H1 (cell line): ENCODE data around the gene PRLH. TPM values are rescaled to one million over a fixed set of nuclear protein-coding genes. Genes with fewer than 3 reads are reported as not detected.

Experiments
- CTCF ChIA-PET: fragments of 300-600 bp; sonication (Branson Sonifier 250); formaldehyde crosslinking; loops from one replicate; lab custom pipeline; 2021; ENCODE audit not compliant: partially characterized antibody; lab: Charles Lee
- POLR2A ChIA-PET: fragments of 300-600 bp; sonication (Branson Sonifier 250); formaldehyde crosslinking; loops from one replicate; lab custom pipeline; 2021; ENCODE audit warnings: inconsistent platforms; ENCODE audit not compliant: partially characterized antibody; lab: Charles Lee
- DNase-seq, 2 experiments: peaks; one replicate each; pipeline versions ENCODE4 v3.0.0 to v3.0.0-alpha.2; 2010 to 2022; ENCODE audit warnings: low spot score in 2 of 2, low read depth in 1 of 2, mixed read lengths in 1 of 2
- FAIRE-seq: peaks from 2 replicates; lab custom pipeline; 2011; peaks lifted over from hg19 to GRCh38; lab: Jason Lieb, UNC
- H2AFZ ChIP-seq: 2 replicates; pipeline ENCODE4 v1.8.1; 2012; ENCODE audit warnings: low read length, inconsistent platforms
- H2AK5ac ChIP-seq: 2 replicates; pipeline ENCODE4 v1.6.1; 2013; ENCODE audit warnings: low read depth, low read length
- H2BK120ac ChIP-seq: replicated peaks from 2 replicates; pipeline ENCODE3; 2013; ENCODE audit warnings: low read depth, low read length, inconsistent platforms
- H2BK12ac ChIP-seq: 2 replicates; pipeline ENCODE4 v1.6.1; 2013; ENCODE audit warnings: low read depth, low read length
- H2BK15ac ChIP-seq: 2 replicates; pipeline ENCODE4 v1.6.1; 2013; ENCODE audit warnings: low read length
- H2BK20ac ChIP-seq: 2 replicates; pipeline ENCODE4 v1.6.1; 2013; ENCODE audit warnings: low read length
- H2BK5ac ChIP-seq: 2 replicates; pipeline ENCODE4 v1.6.1; 2013; ENCODE audit warnings: low read depth, low read length
- H3K14ac ChIP-seq: 2 replicates; pipeline ENCODE4 v1.6.1; 2013; ENCODE audit warnings: inconsistent platforms; ENCODE audit not compliant: insufficient read length
- H3K18ac ChIP-seq: 2 replicates; pipeline ENCODE4 v1.6.1; 2013; ENCODE audit warnings: low read length; ENCODE audit errors: extremely low read depth
- H3K23ac ChIP-seq: 2 replicates; pipeline ENCODE4 v1.6.1; 2013; ENCODE audit warnings: inconsistent platforms; ENCODE audit not compliant: insufficient read length
- H3K23me2 ChIP-seq: 2 replicates; pipeline ENCODE4 v1.6.1; 2013; ENCODE audit warnings: low read depth, low read length
- H3K27ac ChIP-seq: 2 replicates; pipeline ENCODE4 v1.6.1; 2011; ENCODE audit warnings: low read depth, low read length, inconsistent platforms
- H3K27me3 ChIP-seq, 4 experiments: replicated peaks in 1 of 4; 1 replicate in 1 of 4; 2 replicates in 3 of 4; pipeline versions ENCODE4 v1.6.1 to v1.8.1; 2011 to 2013; ENCODE audit warnings: low read length in 3 of 4, mild to moderate bottlenecking in 3 of 4, inconsistent platforms in 2 of 4, mixed read lengths in 2 of 4, moderate library complexity in 1 of 4; ENCODE audit not compliant: control insufficient read depth in 3 of 4, insufficient read depth in 3 of 4; ENCODE audit errors: extremely low read depth in 1 of 4
- H3K36me3 ChIP-seq, 4 experiments: 2 replicates each; pipeline versions ENCODE4 v1.6.1 to v1.8.1; 2011 to 2013; ENCODE audit warnings: mild to moderate bottlenecking in 4 of 4, low read length in 3 of 4, moderate library complexity in 2 of 4, control low read depth in 1 of 4, inconsistent platforms in 1 of 4; ENCODE audit not compliant: insufficient read depth in 4 of 4, control insufficient read depth in 2 of 4
- H3K4ac ChIP-seq: replicated peaks from 2 replicates; pipeline ENCODE3; 2013; ENCODE audit warnings: low read length, low read depth, mixed read lengths, inconsistent platforms; ENCODE audit not compliant: insufficient read length
- H3K4me1 ChIP-seq, 4 experiments: replicated peaks in 1 of 4; 1 replicate in 1 of 4; 2 replicates in 3 of 4; pipeline versions ENCODE4 v1.6.1 to v1.8.1; 2011 to 2013; ENCODE audit warnings: low read length in 3 of 4, inconsistent platforms in 2 of 4, mixed read lengths in 1 of 4; ENCODE audit not compliant: insufficient read depth in 4 of 4, control insufficient read depth in 3 of 4
- H3K4me2 ChIP-seq, 2 experiments: 2 replicates each; pipeline versions ENCODE4 v1.6.1 to v1.8.1; 2011 to 2013; ENCODE audit warnings: low read depth in 2 of 2, low read length in 2 of 2, control low read depth in 1 of 2, inconsistent platforms in 1 of 2, mild to moderate bottlenecking in 1 of 2; ENCODE audit not compliant: insufficient read depth in 1 of 2
- H3K4me3 ChIP-seq, 4 experiments: fragments of 200-600, 300-600 bp in 1 of 4; sonication (generic), shearing (Covaris generic), sonication (Bioruptor Twin) in 1 of 4; 2 replicates each; pipeline versions ENCODE4 v1.5.1 to v1.8.1; 2011 to 2016; ENCODE audit warnings: low read length in 4 of 4, low read depth in 3 of 4, control low read depth in 2 of 4, inconsistent platforms in 2 of 4, mild to moderate bottlenecking in 2 of 4, mixed read lengths in 1 of 4, moderate library complexity in 1 of 4; ENCODE audit not compliant: insufficient read depth in 2 of 4; ENCODE audit errors: extremely low read depth in 1 of 4
- H3K56ac ChIP-seq: replicated peaks from 2 replicates; pipeline ENCODE3; 2013; ENCODE audit warnings: low read depth, mild to moderate bottlenecking, mixed read lengths, low read length, inconsistent platforms; ENCODE audit not compliant: insufficient read length
- H3K79me1 ChIP-seq: 2 replicates; pipeline ENCODE4 v1.6.1; 2013; ENCODE audit warnings: low read depth, low read length, control low read depth
- H3K79me2 ChIP-seq, 2 experiments: 2 replicates each; pipeline versions ENCODE4 v1.6.1 to v1.8.1; 2012 to 2013; ENCODE audit warnings: low read length in 2 of 2, mild to moderate bottlenecking in 2 of 2, inconsistent platforms in 1 of 2; ENCODE audit not compliant: insufficient read depth in 2 of 2, control insufficient read depth in 1 of 2
- H3K9ac ChIP-seq, 4 experiments: replicated peaks in 1 of 4; 1 replicate in 1 of 4; 2 replicates in 3 of 4; pipeline versions ENCODE4 v1.6.1 to v1.8.1; 2011 to 2013; ENCODE audit warnings: low read depth in 3 of 4, low read length in 3 of 4, control low read depth in 2 of 4, mild to moderate bottlenecking in 2 of 4, moderate library complexity in 2 of 4, inconsistent platforms in 1 of 4; ENCODE audit errors: extremely low read depth in 1 of 4
- H3K9me3 ChIP-seq, 2 experiments: 2 replicates each; pipeline versions ENCODE4 v1.6.1 to v1.8.1; 2012 to 2013; ENCODE audit warnings: mild to moderate bottlenecking in 2 of 2, moderate library complexity in 2 of 2, control low read depth in 1 of 2, inconsistent platforms in 1 of 2, low read depth in 1 of 2, low read length in 1 of 2, mixed read lengths in 1 of 2; ENCODE audit not compliant: insufficient read depth in 2 of 2
- H4K20me1 ChIP-seq, 2 experiments: replicated peaks in 1 of 2; 2 replicates each; pipeline versions ENCODE3 to v1.8.1; 2011 to 2013; ENCODE audit warnings: inconsistent platforms in 2 of 2, low read length in 2 of 2, mild to moderate bottlenecking in 1 of 2; ENCODE audit not compliant: insufficient read depth in 2 of 2, control insufficient read depth in 1 of 2
- H4K5ac ChIP-seq: 2 replicates; pipeline ENCODE4 v1.6.1; 2013; ENCODE audit warnings: low read length, low read depth, mixed read lengths, inconsistent platforms; ENCODE audit not compliant: insufficient read length
- H4K8ac ChIP-seq: 2 replicates; pipeline ENCODE4 v1.8.0; 2013; ENCODE audit warnings: mild to moderate bottlenecking, moderate library complexity, low read length, inconsistent platforms; ENCODE audit not compliant: insufficient read depth; ENCODE audit errors: extremely low read depth
- H4K91ac ChIP-seq: replicated peaks from 2 replicates; pipeline ENCODE3; 2013; ENCODE audit warnings: low read length, mixed read lengths, inconsistent platforms; ENCODE audit not compliant: insufficient read length
- EP300 ChIP-seq, 2 experiments: IDR thresholded peaks; 1 replicate in 1 of 2; 2 replicates in 1 of 2; pipeline ENCODE4 v1.6.1; 2011 to 2012; ENCODE audit warnings: low read depth in 2 of 2, low read length in 2 of 2, mild to moderate bottlenecking in 2 of 2, borderline replicate concordance in 1 of 2, inconsistent platforms in 1 of 2, moderate library complexity in 1 of 2
- EZH2 ChIP-seq: fragments of 200-600 bp; sonication (generic); IDR thresholded peaks from 2 replicates; pipeline ENCODE4 v1.7.1; 2012; ENCODE audit warnings: low read depth, mild to moderate bottlenecking, moderate library complexity, low read length, inconsistent platforms; ENCODE audit not compliant: severe bottlenecking
- FOSL1 ChIP-seq: IDR thresholded peaks from 2 replicates; pipeline ENCODE4 v1.6.1; 2011; ENCODE audit warnings: mild to moderate bottlenecking, low read depth, low read length, moderate library complexity; ENCODE audit not compliant: insufficient read depth
- JUND ChIP-seq: IDR thresholded peaks from 2 replicates; pipeline ENCODE4 v1.6.1; 2011; ENCODE audit warnings: mild to moderate bottlenecking, improper control_type of control experiment, low read length
- TAF1 ChIP-seq: IDR thresholded peaks from 2 replicates; pipeline ENCODE4 v1.6.1; 2011; ENCODE audit warnings: mild to moderate bottlenecking, low read depth, low read length
- WGBS, 2 experiments: shearing (Covaris generic) in 1 of 2; methylation state at CpG; one replicate each; pipeline versions ENCODE4 v1.1.6 to v1.1.7; 2013 to 2015; ENCODE audit warnings: low lambda C conversion rate in 2 of 2, mixed read lengths in 2 of 2, inconsistent platforms in 1 of 2, low coverage in 1 of 2, missing lambda C conversion rate in 1 of 2; ENCODE audit not compliant: insufficient replicate concordance in 2 of 2, insufficient coverage in 1 of 2, insufficient read length in 1 of 2; ENCODE audit errors: extremely low coverage in 1 of 2, missing lambda C conversion rate in 1 of 2; 5-methylcytosine and 5-hydroxymethylcytosine counted together
- polyA plus RNA-seq, 7 experiments: library from polyadenylated mRNA; depleted of rRNA in 3 of 7; stranded (reverse) in 5 of 7; unstranded in 2 of 7; fragments of >200 nt in 5 of 7; fragments of 200-250 nt in 2 of 7; gene quantifications; 1 replicate in 5 of 7; 2 replicates in 1 of 7; 4 replicates in 1 of 7; pipeline versions ENCODE4 v1.2.1 to v1.2.3, GENCODE V29; 2011 to 2013; ENCODE audit warnings: missing spikeins in 2 of 7, mixed read lengths in 2 of 7
- total RNA-seq: library from RNA; stranded (reverse); fragmentation: NEBNext Ultra II Directional; extraction: Animal tissue kit (Norgen Biotek cat#: 25700); gene quantifications from 2 replicates; pipeline ENCODE4 v1.2.1, GENCODE V29; 2021

Gene PRLH
- total and polyA plus RNA-seq, 2 of the 8 experiments (the other 6 are each of a cell fraction or from before 2014, with no cell fraction given): not detected

GRCh38 chr2:237593036-237593435 lies 26.7 kb downstream of the PRLH start:
- CTCF ChIA-PET: interaction anchor here (1.0 to 6.9 kb wide), 12 partner anchors 8 to 202 kb away, joined by 3 to 47 read pairs (median 4); no protein-coding TSS in a partner anchor
- peak overlapping the region; percentile 91; the same call in 1 of the 2 replicates for H2BK5ac ChIP-seq

More at GRCh38 chr2:237593036-237593435, 26.7 kb downstream of the PRLH start:
- peak overlapping the region; percentile 98 for H4K91ac ChIP-seq
- H2AFZ ChIP-seq: no peak overlapping the region
- POLR2A ChIA-PET: interaction anchor here (0.7 to 2.6 kb wide), 5 partner anchors 10 to 43 kb away, joined by 3 to 14 read pairs (median 3); partner anchors contain the start of gene PRLH
- H3K18ac ChIP-seq: peak overlapping the region; percentile 26
- H3K4me3 ChIP-seq: no peak overlapping the region
- peaks cover 4 to 24% of the 10 kb centered on the region in 2 experiments; a peak in 2 of 4 replicates for H3K79me2 ChIP-seq
- H3K23me2 ChIP-seq: peaks cover 4% of the 10 kb centered on the region
- H2AK5ac ChIP-seq: peak overlapping the region; percentile 98
- peak overlapping the region; percentile 99; the same call in 1 of the 2 replicates for H2BK12ac ChIP-seq
- TF ChIP-seq FOSL1 (no peak), EP300 (IDR thresholded peaks at IDR 0.05; ENCODE audit: borderline replicate concordance in 1 of 2, low read depth in 2 of 2, low read length in 2 of 2) (no peak), TAF1 (no peak), EZH2 (no peak), JUND (no peak)
- peak overlapping the region in 1 of 2 experiments; percentile 32; a peak in 1 of 4 replicates for H3K4me2 ChIP-seq
- no peaks in the 10 kb centered on the region for H3K9me3 ChIP-seq
- H3K23ac ChIP-seq: no peak overlapping the region
- H3K79me1 ChIP-seq: no peaks in the 10 kb centered on the region
- peak overlapping the region; percentile 9 for H3K4ac ChIP-seq
- H3K56ac ChIP-seq: no peak overlapping the region
- WGBS, 2 experiments: 89% methylated on average over 10 of the region's 10 CpGs; no CpG with 5 or more reads in 1 of the 2 experiments
- H3K14ac ChIP-seq: no peak overlapping the region
- H4K20me1 ChIP-seq: no peaks in the 10 kb centered on the region
- no peaks in the 10 kb centered on the region for H3K36me3 ChIP-seq
- peak overlapping the region; percentile 96 for H2BK20ac ChIP-seq
- no peak overlapping the region for H4K5ac ChIP-seq
- H4K8ac ChIP-seq: no peak overlapping the region
- H2BK15ac ChIP-seq: 0 out of 2 replicates have a peak overlapping the region, but pooled peaks have one; percentile 8
- peaks cover 17 to 53% (median 33%) of the 10 kb centered on the region in 4 experiments for H3K4me1 ChIP-seq
- no peak for FAIRE-seq
- H3K27ac ChIP-seq: no peak overlapping the region
- H3K27me3 ChIP-seq: no peaks in the 10 kb centered on the region
- H2BK120ac ChIP-seq: peak overlapping the region; percentile 16
- H3K9ac ChIP-seq: no peak overlapping the region
- no peak for DNase-seq
